ENCODE measurements around the gene CALCR.

DNA sequence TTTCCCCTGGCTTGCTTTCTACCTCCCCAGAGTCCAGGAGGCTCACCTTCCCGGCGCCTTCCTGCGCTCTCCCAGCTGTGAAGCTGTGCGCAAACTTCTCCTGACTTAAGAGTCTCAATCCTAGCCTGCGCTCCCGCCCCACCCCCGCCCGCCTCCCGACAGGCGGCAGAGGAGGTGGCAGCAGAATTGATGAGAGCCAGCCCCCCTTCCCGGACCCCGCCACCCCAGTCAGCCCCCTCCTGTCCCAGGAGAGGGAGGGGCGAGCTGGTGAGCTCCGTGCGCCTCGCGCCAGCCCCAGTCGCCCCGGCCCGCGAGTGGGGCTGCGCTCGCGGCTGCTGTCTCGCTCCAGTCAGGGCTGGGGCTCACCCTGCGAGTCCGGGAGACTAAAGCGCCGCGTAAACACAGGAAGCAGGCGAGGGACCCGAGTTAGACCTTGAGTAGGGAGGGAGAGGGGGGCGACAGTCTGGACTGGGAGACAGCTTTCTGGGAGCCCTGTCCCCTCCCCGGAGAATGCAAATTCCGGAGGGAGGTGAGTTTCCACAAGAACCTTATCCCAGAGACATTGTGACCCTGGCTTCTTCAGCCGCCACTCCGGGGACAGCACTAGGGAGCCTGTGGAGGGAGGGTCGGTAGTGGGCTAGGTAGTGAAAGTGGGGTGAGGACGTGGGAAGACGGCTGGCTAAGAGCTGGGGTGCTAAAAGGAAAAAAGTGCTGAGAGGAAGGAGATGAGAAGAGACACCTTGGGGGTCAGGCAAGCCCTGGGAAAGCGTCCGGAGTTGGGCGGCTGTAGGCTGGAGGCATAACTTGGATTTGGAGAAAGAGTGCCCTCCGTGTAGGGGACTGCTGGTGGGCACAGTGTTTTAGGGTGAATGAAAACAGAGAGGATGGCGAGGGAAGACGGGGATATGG, at the start of gene CALCR:
- no peak for TF ChIP-seq FOXP2 (optimal IDR thresholded peaks at IDR 0.05; ENCODE audit: control extremely low read depth, extremely low read length, insufficient read depth)
- no peak for TF ChIP-seq POLR2AphosphoS5 (IDR thresholded peaks at IDR 0.05; ENCODE audit: borderline replicate concordance, low read depth, low read length)
- TF ChIP-seq EZH2 (IDR thresholded peaks at IDR 0.05), result no peak

Data from SK-N-MC (cell line).